GM10248 (cell line): ENCODE data around the gene SLC16A3.
A peak's percentile ranks its signal among the peaks of the same experiment; 100 is the strongest.
"Not testable (repeated sequence)": the region's sequence is repeated elsewhere in the genome, so short reads cannot be mapped to it uniquely, and the experiment has no call there.

Source experiments
- CTCF ChIA-PET: fragments of 300-600 bp; sonication (Branson Sonifier 250); formaldehyde crosslinking; extraction: SDS; loops from one replicate; lab custom pipeline; 2021; ENCODE audit warnings: antibody characterized with exemption; lab: Yijun Ruan, JAX
- POLR2A ChIA-PET: fragments of 350-650 bp; sonication (Branson Sonifier 250); formaldehyde crosslinking; extraction: SDS; loops from one replicate; lab custom pipeline; 2020; ENCODE audit warnings: antibody characterized with exemption; lab: Yijun Ruan, JAX
- DNase-seq: peaks from one replicate; pipeline ENCODE4 v3.0.0; 2012; ENCODE audit errors: extremely low spot score
- CTCF ChIP-seq: IDR thresholded peaks from 2 replicates; pipeline ENCODE4 v1.5.1; 2012; ENCODE audit warnings: mild to moderate bottlenecking, low read depth; ENCODE audit errors: extremely low read depth, missing control alignments, control extremely low read depth

The SLC16A3 gene

GRCh38 chr17:82203920-82204319, 24.9 kb upstream of the SLC16A3 start:
- CTCF ChIA-PET = no interaction called here
- POLR2A ChIA-PET = no interaction called here
- no peak for TF ChIP-seq CTCF
- DNase-seq = no peak

- TF ChIP-seq CTCF = no peak
- DNase-seq = no peak
- POLR2A ChIA-PET = interaction anchor here (1.0 to 1.2 kb wide), 2 partner anchors 24 to 168 kb away, joined by 5 read pairs; partner anchors contain the start of genes DCXR and SLC16A3
- CTCF ChIA-PET = interaction anchor here (0.8 to 2.1 kb wide), 10 partner anchors 11 to 272 kb away, joined by 3 to 15 read pairs (median 4); partner anchors contain the start of genes DCXR and FASN
These were observed 23.8 kb upstream of the SLC16A3 start for GRCh38 chr17:82204831-82205719.

- ChIA-PET POLR2A (interaction anchor here (1.0 to 1.2 kb wide), 2 partner anchors 23 to 169 kb away, joined by 5 read pairs; partner anchors contain the start of genes DCXR and SLC16A3), CTCF (interaction anchor here (0.7 to 2.1 kb wide), 31 partner anchors 10 to 271 kb away, joined by 3 to 15 read pairs (median 4); partner anchors contain the start of genes DCXR, FASN and SLC16A3)
- peak; percentile 89 for TF ChIP-seq CTCF
- DNase-seq = peak; percentile 88
These were observed 22.9 kb upstream of the SLC16A3 start for GRCh38 chr17:82205720-82206508.

GRCh38 chr17:82210655-82211054, 18.2 kb upstream of the SLC16A3 start:
- POLR2A ChIA-PET, DNase-seq: not testable (repeated sequence)
- CTCF ChIA-PET = interaction anchor here (1.7 kb wide), 1 partner anchor 26 kb away, joined by 3 read pairs; no protein-coding TSS in a partner anchor

GRCh38 chr17:82212331-82213250, 16.3 kb upstream of the SLC16A3 start, which contains the start of gene CCDC57:
Gene CCDC57, minus strand, starts transcription at chr17:82212842. Its CDS starts 10,898 bp downstream, at chr17:82201944.
- DNase-seq = peak; percentile 95
- TF ChIP-seq CTCF = no peak
- POLR2A ChIA-PET = interaction anchor here (2.5 kb wide), 1 partner anchor 16 kb away, joined by 6 read pairs; the partner anchor contains the start of gene SLC16A3
- CTCF ChIA-PET = interaction anchor here (0.9 to 1.4 kb wide), 2 partner anchors 18 to 253 kb away, joined by 3 read pairs; no protein-coding TSS in a partner anchor

- peak; percentile 65 for DNase-seq
- POLR2A ChIA-PET = interaction anchor here (0.9 to 2.5 kb wide), 3 partner anchors 15 to 60 kb away, joined by 3 to 6 read pairs (median 3); partner anchors contain the start of genes CSNK1D and SLC16A3
- CTCF ChIA-PET = no interaction called here
- TF ChIP-seq CTCF = no peak
These were observed 15.4 kb upstream of the SLC16A3 start for GRCh38 chr17:82213251-82214011.
